PC-9 (cell line): Measurements from ENCODE around the gene MCF2L.

ENCODE experiments used
- CTCF ChIP-seq: fragments of 200-600 bp; sonication (generic); conservative IDR thresholded peaks from 2 replicates; pipeline ENCODE4 v1.6.1; 2017; ENCODE audit warnings: mixed run types, antibody characterized with exemption, mild to moderate bottlenecking, moderate library complexity
- EZH2 ChIP-seq: fragments of 200-600 bp; sonication (generic); IDR thresholded peaks from 2 replicates; pipeline ENCODE4 v1.8.0; 2017; ENCODE audit warnings: antibody characterized with exemption, low read depth

- no peak for TF ChIP-seq CTCF
- TF ChIP-seq EZH2, result no peak
Observed at GRCh38 chr13:113066142-113066455, 97.1 kb downstream of the MCF2L start.
